A549 treated with CORT108297 at 1 μM for 4 hours (cell line): ENCODE results near the gene ART5. TPM values are rescaled to one million over a fixed set of nuclear protein-coding genes. Genes with fewer than 3 reads are reported as not detected.

Experiments
- total RNA-seq: library from RNA; stranded (reverse); fragments of 200-300 nt; extraction: Qiagen RNA extraction; gene quantifications from 5 replicates; pipeline ENCODE4 v1.2.3, GENCODE V29; 2022

Gene ART5, protein sequence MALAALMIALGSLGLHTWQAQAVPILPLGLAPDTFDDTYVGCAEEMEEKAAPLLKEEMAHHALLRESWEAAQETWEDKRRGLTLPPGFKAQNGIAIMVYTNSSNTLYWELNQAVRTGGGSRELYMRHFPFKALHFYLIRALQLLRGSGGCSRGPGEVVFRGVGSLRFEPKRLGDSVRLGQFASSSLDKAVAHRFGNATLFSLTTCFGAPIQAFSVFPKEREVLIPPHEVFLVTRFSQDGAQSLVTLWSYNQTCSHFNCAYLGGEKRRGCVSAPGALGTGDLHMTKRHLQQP
- 0.15 to 0.39 TPM (median 0.33 TPM) in 5 replicates for total RNA-seq

DNA sequence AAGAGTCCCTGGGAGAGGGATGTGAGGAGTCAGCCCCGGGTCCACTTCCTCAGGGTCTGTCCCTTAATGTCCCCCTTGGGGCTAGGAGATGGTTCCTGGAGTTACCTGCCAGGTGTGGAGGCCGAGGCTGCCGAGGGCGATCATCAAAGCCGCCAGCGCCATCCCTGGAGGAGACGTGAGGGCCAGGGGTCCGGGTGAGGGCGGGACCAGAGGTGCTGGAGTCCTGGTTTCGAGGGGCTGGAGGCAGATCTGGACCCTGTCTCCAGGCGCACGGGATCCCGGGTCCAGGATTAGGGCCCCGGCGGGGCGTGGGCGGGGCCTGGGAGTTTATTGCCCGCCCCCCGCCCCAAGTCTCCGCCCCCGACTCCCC is at the start of gene ART5:
Gene ART5, minus strand, starts transcription at position 292 of the 370 bp plus-strand sequence. Its CDS starts 130 bp downstream, at position 162.

DNA sequence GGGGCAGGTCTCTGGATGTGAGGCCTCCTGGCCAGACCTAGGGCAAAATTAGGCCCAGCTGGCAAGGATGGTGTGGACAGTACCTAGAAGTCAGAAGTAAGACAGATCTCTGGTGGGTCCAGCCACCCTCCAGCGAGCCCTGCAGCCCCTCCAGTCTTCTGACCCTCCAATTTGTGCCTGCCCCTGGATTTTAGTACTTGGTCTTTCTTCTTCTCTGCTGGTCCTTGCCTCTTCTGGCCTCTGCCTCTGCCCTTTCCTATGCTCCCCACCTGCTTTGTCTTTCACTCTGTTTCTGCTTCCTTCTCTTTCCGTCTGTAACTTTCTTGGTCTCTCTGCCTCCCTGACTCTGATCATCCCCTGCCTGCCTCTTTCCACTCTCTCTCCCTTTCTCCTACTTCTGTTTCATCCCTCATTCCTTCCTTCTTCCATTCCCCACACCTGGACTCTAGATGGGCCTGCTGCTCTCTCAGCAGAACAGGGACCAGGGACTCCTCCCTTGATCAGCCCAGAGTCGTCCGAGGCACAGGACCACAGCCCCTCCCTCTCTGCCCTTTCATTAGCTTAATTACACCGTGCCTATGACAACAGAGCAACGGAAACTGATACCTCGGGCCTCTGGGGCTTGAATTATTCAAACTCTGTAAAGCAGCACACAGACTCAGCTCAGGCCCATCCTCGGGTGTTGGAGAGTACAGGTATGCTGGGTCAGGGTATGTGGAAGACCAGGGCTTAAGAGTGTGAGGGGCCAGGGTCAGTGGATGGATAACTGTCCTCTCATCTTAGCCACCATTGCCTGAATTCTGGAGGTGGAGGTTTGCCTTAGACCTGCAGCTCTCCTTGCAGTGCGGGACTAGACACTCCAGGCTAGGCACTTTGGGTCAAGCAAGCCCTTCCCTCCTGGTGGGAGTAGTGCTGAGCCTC is 29.8 kb upstream of the ART5 start, which contains the start of gene CHRNA10:
Gene CHRNA10, minus strand, starts transcription at position 51 of the 921 bp plus-strand sequence. CDS start 72 bp downstream, outside the sequence.

DNA sequence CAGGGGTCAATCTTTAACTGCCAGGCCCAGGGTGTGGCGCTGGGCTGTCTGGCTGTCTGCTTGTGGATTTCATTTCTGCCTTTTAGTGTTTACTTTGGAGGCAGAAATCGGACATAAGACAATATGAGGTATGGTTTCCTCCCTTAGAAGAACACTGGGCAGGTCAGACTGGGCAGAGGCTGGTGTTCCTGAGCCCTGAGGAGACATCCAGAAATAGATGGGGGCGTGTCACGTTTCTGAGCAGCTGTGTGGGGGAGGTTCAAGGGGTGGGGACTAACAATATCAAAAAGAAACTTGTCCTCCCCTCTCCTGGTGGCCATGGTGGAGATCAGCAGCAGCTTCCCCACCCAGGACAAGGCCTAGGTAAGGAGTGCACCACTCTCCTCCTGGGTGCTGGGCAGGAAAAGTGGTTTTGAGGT is 3.0 kb upstream of the ART5 start, which contains the start of gene ART1:
Gene ART1, plus strand, starts transcription at position 312 of the 419 bp plus-strand sequence. CDS start 14,086 bp downstream, outside the sequence.

Other genes with a start within 250 kb of the ART5 start
- gene ART1, start 3.1 kb upstream of the ART5 start, total RNA-seq, result not detected in 5 replicates
- 0.78 to 2.1 TPM (median 0.93 TPM) in 5 replicates for gene CHRNA10, start 29.4 kb upstream of the ART5 start, total RNA-seq
- gene NUP98, start 155.6 kb upstream of the ART5 start, total RNA-seq, result 55.0 to 72.5 TPM (median 63.5 TPM) in 5 replicates
- 20.1 to 23.4 TPM (median 22.3 TPM) in 5 replicates for gene PGAP2, start 166.6 kb upstream of the ART5 start, total RNA-seq
- 91.4 to 119 TPM (median 117 TPM) in 5 replicates for gene RHOG, start 199.0 kb upstream of the ART5 start, total RNA-seq
- 23.3 to 27.9 TPM (median 26.8 TPM) in 5 replicates for gene STIM1, start 213.7 kb upstream of the ART5 start, total RNA-seq